Ishikawa (cell line): ENCODE measurements around the gene INCENP.

Source experiments
- EGR1 ChIP-seq: IDR thresholded peaks from 2 replicates; pipeline ENCODE4 v1.6.1; 2012
- EP300 ChIP-seq: IDR thresholded peaks from 2 replicates; pipeline ENCODE4 v1.6.1; 2012; ENCODE audit warnings: borderline replicate concordance
- RAD21 ChIP-seq: IDR thresholded peaks from 2 replicates; pipeline ENCODE4 v1.6.1; 2012; ENCODE audit warnings: low read depth
- REST ChIP-seq: IDR thresholded peaks from 2 replicates; pipeline ENCODE4 v1.6.1; 2012; ENCODE audit warnings: low read depth, mild to moderate bottlenecking
- YY1 ChIP-seq: IDR thresholded peaks from 2 replicates; pipeline ENCODE4 v1.6.1; 2012; ENCODE audit warnings: low read depth

GRCh38 chr11:62182147-62182891, 58.5 kb downstream of the INCENP start:
- TF ChIP-seq YY1: no peak
- no peak for TF ChIP-seq RAD21
- no peak for TF ChIP-seq REST
- TF ChIP-seq EGR1: no peak
- no peak for TF ChIP-seq EP300
